ENCODE results near the gene TNFRSF9. TPM values are rescaled to one million over a fixed set of nuclear protein-coding genes. Genes with fewer than 3 reads are reported as not detected.

The TNFRSF9 gene
- total and polyA plus RNA-seq, 9 of the 15 experiments (the other 6 are each of a cell fraction or from before 2014, with no cell fraction given): 0.04 to 0.29 (median 0.08) TPM; not detected in 1

DNA sequence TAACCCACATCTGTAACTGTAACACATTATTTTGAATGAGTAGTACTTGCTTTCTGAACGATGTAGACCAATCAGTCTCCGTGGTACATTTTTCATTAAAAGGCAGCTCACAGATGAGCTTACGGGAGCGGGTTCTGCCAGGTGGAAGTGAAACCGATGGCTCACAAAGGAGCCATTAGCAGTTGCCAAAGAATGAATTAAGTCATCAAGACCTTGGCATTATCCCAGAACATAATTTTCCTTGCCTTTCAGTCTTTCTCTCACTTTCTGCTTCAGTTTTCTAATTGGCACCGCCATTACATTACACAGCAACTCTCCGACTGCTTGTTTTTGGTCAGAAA, 54.3 kb downstream of the TNFRSF9 start:
- DNase-seq (ENCODE audit: extremely low read depth in 1 of 4, low spot score in 3 of 4) (no peak), ATAC-seq (no peak), FAIRE-seq (no peak)
- Histone ChIP-seq H2AFZ (ENCODE audit: low read depth, low read length) (no peak overlapping the region), H3K36me3 (ENCODE audit: control insufficient read depth, insufficient read depth, low read length) (no peaks in the 10 kb centered on the region), H3K27me3 (ENCODE audit: control insufficient read depth in 2 of 2, insufficient read depth in 2 of 2, low read length in 2 of 2) (peaks cover 3 to 14% of the 10 kb centered on the region in 2 experiments; a peak in 4 of 5 replicates), H3K27ac (ENCODE audit: extremely low read depth, low read depth, low read length) (no peak overlapping the region), H3K79me2 (ENCODE audit: control insufficient read depth, insufficient read depth, low read length) (no peaks in the 10 kb centered on the region), H3K9me3 (replicated peaks; ENCODE audit: control insufficient read depth, insufficient read depth, low read depth, low read length) (no peaks in the 10 kb centered on the region), H3K4me3 (no peak overlapping the region), H3K4me1 (replicated peaks in 1 of 2; ENCODE audit: control insufficient read depth in 2 of 2, insufficient read depth in 2 of 2, low read length in 2 of 2) (peaks cover 0 to 8% of the 10 kb centered on the region in 2 experiments; a peak in 3 of 5 replicates), H3K9ac (ENCODE audit: insufficient read depth in 1 of 2, low read depth in 2 of 2, low read length in 2 of 2) (no peak overlapping the region), H4K20me1 (replicated peaks; ENCODE audit: control insufficient read depth, insufficient read depth, low read length) (no peaks in the 10 kb centered on the region), H3K9me1 (ENCODE audit: control insufficient read depth, insufficient read depth, low read length) (no peaks in the 10 kb centered on the region), H3K4me2 (ENCODE audit: insufficient read depth, low read length) (no peak overlapping the region; the same call in 1 of the 2 replicates)
- no TSS peak for BruUV-seq (replicated peaks)
- 36% methylated on average over 7 of the region's 7 CpGs for WGBS (ENCODE audit: insufficient coverage, low coverage, missing lambda C conversion rate)
- TF ChIP-seq DNMT1 (IDR thresholded peaks at IDR 0.05) (no peak), NFE2L1 (tag; IDR thresholded peaks at IDR 0.05; ENCODE audit: borderline replicate concordance, low read depth) (no peak), DACH1 (IDR thresholded peaks at IDR 0.05; ENCODE audit: partially characterized antibody) (no peak), BRD9 (IDR thresholded peaks at IDR 0.05; ENCODE audit: low read depth, partially characterized antibody) (no peak)
- TF ChIP-seq, protein P1, sequence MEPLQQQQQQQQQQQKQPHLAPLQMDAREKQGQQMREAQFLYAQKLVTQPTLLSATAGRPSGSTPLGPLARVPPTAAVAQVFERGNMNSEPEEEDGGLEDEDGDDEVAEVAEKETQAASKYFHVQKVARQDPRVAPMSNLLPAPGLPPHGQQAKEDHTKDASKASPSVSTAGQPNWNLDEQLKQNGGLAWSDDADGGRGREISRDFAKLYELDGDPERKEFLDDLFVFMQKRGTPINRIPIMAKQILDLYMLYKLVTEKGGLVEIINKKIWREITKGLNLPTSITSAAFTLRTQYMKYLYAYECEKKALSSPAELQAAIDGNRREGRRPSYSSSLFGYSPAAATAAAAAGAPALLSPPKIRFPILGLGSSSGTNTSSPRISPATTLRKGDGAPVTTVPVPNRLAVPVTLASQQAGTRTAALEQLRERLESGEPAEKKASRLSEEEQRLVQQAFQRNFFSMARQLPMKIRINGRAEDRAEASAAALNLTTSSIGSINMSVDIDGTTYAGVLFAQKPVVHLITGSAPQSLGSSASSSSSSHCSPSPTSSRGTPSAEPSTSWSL (CRISPR knock-in tag; IDR thresholded peaks at IDR 0.05; ENCODE audit: borderline replicate concordance): no peak
- in situ Hi-C loops (cut with MboI) (no loop called here), intact Hi-C loops (cut with micrococcal nuclease) (no loop called here)
- POLR2A ChIA-PET: interaction anchor here (0.6 to 1.2 kb wide), 2 partner anchors 8 to 206 kb away, joined by 3 to 4 read pairs; no protein-coding TSS in a partner anchor
- CTCF ChIA-PET (ENCODE audit: low intra/inter-chr PET ratio): no interaction called here

Data from K562 (cell line).